ENCODE data around the gene PHRF1. TPM values are rescaled to one million over a fixed set of nuclear protein-coding genes. Genes with fewer than 3 reads are reported as not detected.

The PHRF1 gene
- polyA plus RNA-seq, 1 of the 3 experiments (the other 2 are of a cell fraction): 22.7 TPM

DNA sequence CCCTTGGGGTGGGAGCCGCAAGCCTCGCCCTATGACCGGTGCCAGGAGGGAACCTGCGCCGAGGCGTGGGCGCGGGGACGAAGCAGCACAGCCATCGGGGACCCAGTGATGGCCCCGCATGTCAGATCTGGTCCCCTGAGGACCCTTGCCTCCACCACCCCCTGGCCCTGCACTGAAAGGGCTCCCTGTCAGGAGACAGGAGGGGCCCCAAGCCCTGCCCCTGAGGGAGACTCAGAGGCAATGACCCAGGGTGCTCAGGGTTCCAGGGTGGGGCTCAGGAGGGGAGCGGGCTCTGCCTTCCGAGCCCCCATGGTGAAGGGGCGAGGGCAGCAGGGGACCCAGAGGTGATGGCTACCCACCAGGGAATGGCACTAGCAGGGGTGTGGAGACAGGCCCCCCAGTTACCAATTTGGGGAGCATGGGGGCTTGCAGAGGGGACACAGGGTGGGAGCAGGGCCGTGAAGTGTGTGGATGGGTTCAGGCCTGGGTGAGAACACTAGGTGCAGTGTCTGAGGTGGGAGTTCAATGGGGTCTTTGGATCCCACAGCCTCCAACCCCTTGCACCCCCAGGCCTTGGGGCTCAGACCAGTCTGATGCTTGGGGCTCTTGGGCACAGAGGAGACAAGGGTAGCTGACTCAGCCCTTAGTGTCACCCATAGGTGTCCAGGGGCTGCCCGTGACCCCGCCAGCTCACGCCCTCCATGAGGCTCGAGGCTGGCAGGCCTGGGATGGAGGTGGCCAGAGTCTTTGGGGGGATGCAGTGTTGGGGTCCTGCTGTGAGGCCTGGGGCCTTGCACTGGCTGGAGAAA is 38.4 kb upstream of the PHRF1 start:
- Histone ChIP-seq H3F3A (replicated peaks; ENCODE audit: insufficient read depth) (no peaks in the 10 kb centered on the region), H3K27ac (ENCODE audit: low read depth in 2 of 2, low read length in 1 of 2) (no peak overlapping the region), H4K20me1 (ENCODE audit: insufficient read depth) (peaks cover 10% of the 10 kb centered on the region; the same call in 1 of the 2 replicates), H3K27me3 (ENCODE audit: insufficient read depth) (no peaks in the 10 kb centered on the region), H3K4me3 (ENCODE audit: low read depth in 2 of 2, low read length in 1 of 2) (no peak overlapping the region), H3K79me2 (ENCODE audit: insufficient read depth) (peaks cover 15% of the 10 kb centered on the region), H3K4me1 (ENCODE audit: control insufficient read depth in 1 of 2, insufficient read depth in 2 of 2, low read depth in 1 of 2, low read length in 1 of 2) (peaks cover 0 to 12% of the 10 kb centered on the region in 2 experiments; a peak in 1 of 4 replicates), H3K9me2 (no peaks in the 10 kb centered on the region), H3K4me2 (no peak overlapping the region), H3K36me3 (replicated peaks in 1 of 2; ENCODE audit: control insufficient read depth in 1 of 2, insufficient read depth in 2 of 2, low read length in 1 of 2) (peaks cover 0 to 10% of the 10 kb centered on the region in 2 experiments), H3K9me3 (no peaks in the 10 kb centered on the region), H2AFZ (ENCODE audit: low read depth) (no peak overlapping the region), H3K9ac (no peak overlapping the region)
- 83% methylated on average over 1 of the region's 19 CpGs for WGBS (ENCODE audit: low lambda C conversion rate)
- TF ChIP-seq TEAD4 (IDR thresholded peaks at IDR 0.05; ENCODE audit: borderline replicate concordance, insufficient read depth): no peak
- TF ChIP-seq, protein P1, sequence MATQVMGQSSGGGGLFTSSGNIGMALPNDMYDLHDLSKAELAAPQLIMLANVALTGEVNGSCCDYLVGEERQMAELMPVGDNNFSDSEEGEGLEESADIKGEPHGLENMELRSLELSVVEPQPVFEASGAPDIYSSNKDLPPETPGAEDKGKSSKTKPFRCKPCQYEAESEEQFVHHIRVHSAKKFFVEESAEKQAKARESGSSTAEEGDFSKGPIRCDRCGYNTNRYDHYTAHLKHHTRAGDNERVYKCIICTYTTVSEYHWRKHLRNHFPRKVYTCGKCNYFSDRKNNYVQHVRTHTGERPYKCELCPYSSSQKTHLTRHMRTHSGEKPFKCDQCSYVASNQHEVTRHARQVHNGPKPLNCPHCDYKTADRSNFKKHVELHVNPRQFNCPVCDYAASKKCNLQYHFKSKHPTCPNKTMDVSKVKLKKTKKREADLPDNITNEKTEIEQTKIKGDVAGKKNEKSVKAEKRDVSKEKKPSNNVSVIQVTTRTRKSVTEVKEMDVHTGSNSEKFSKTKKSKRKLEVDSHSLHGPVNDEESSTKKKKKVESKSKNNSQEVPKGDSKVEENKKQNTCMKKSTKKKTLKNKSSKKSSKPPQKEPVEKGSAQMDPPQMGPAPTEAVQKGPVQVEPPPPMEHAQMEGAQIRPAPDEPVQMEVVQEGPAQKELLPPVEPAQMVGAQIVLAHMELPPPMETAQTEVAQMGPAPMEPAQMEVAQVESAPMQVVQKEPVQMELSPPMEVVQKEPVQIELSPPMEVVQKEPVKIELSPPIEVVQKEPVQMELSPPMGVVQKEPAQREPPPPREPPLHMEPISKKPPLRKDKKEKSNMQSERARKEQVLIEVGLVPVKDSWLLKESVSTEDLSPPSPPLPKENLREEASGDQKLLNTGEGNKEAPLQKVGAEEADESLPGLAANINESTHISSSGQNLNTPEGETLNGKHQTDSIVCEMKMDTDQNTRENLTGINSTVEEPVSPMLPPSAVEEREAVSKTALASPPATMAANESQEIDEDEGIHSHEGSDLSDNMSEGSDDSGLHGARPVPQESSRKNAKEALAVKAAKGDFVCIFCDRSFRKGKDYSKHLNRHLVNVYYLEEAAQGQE (IDR thresholded peaks at IDR 0.05; ENCODE audit: low read depth, low read length): no peak
- TF ChIP-seq TAF1 (IDR thresholded peaks at IDR 0.05; ENCODE audit: borderline replicate concordance, low read depth, low read length): no peak
- TF ChIP-seq RXRA (IDR thresholded peaks at IDR 0.05; ENCODE audit: borderline replicate concordance, low read depth): no peak
- no peak for TF ChIP-seq MEF2A (IDR thresholded peaks at IDR 0.05; ENCODE audit: borderline replicate concordance, low read depth)
- TF ChIP-seq RFX5 (IDR thresholded peaks at IDR 0.05; ENCODE audit: low read length): no peak
- TF ChIP-seq ELF1 (IDR thresholded peaks at IDR 0.05): no peak
- TF ChIP-seq, protein P2, sequence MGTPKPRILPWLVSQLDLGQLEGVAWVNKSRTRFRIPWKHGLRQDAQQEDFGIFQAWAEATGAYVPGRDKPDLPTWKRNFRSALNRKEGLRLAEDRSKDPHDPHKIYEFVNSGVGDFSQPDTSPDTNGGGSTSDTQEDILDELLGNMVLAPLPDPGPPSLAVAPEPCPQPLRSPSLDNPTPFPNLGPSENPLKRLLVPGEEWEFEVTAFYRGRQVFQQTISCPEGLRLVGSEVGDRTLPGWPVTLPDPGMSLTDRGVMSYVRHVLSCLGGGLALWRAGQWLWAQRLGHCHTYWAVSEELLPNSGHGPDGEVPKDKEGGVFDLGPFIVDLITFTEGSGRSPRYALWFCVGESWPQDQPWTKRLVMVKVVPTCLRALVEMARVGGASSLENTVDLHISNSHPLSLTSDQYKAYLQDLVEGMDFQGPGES (IDR thresholded peaks at IDR 0.05; ENCODE audit: low read depth, low read length): no peak
- TF ChIP-seq MAX (IDR thresholded peaks at IDR 0.05; ENCODE audit: low read depth): no peak
- TF ChIP-seq, protein P3, sequence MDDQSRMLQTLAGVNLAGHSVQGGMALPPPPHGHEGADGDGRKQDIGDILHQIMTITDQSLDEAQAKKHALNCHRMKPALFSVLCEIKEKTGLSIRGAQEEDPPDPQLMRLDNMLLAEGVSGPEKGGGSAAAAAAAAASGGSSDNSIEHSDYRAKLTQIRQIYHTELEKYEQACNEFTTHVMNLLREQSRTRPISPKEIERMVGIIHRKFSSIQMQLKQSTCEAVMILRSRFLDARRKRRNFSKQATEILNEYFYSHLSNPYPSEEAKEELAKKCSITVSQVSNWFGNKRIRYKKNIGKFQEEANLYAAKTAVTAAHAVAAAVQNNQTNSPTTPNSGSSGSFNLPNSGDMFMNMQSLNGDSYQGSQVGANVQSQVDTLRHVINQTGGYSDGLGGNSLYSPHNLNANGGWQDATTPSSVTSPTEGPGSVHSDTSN (IDR thresholded peaks at IDR 0.05): no peak
- no peak for TF ChIP-seq RCOR1 (IDR thresholded peaks at IDR 0.05; ENCODE audit: low read length)
- TF ChIP-seq EZH2phosphoT487 (IDR thresholded peaks at IDR 0.05; ENCODE audit: borderline replicate concordance, low read depth): no peak
- no peak for TF ChIP-seq NFIC (IDR thresholded peaks at IDR 0.05; ENCODE audit: borderline replicate concordance)
- no peak for TF ChIP-seq SIN3A (IDR thresholded peaks at IDR 0.05; ENCODE audit: borderline replicate concordance, low read depth, low read length)
- no peak for TF ChIP-seq JUND (IDR thresholded peaks at IDR 0.05)
- no peak for DNase-seq
- POLR2A ChIA-PET: no interaction called here
- CTCF ChIA-PET: no interaction called here
